Measurements from ENCODE around the gene KCNT2.

The KCNT2 gene

DNA sequence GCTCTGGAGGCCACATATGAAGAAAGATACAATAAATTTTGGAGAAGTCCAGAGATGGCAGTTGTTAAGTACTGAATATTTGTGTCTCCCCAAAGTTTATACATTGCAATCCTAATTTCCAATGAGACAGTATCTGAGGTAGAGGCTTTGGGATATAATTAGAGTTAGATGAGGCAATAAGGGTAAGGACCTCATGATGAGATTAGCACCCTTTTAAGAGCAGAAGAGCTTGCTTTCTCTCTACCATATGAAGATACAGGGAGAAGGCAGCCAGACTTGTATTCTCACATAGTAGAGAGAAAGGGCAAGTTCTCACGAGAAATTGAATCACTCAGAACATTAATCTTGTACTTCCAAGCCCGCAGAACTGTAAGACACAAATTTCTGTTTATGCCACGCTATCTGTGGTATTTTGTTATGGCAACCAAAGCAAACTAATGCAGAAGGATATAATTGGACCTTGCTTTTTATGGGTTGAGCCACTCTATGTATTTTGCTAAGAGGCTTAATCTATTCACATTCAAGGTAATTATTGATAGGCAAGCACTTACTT is 430.1 kb downstream of the KCNT2 start:
- no peak for DNase-seq

All from fibroblast of skin of scalp (primary cell).